Measurements from ENCODE around the gene TFAP2B. TPM values are rescaled to one million over a fixed set of nuclear protein-coding genes. Genes with fewer than 3 reads are reported as not detected.

TFAP2B gene
- total RNA-seq, 1 experiment from 2014 or later, result not detected

GRCh38 chr6:50873167-50873566 is 54.5 kb downstream of the TFAP2B start:
- H3K9me3 Mint-ChIP-seq, result no peaks in the 10 kb centered on the region
- DNase-seq, result no peak
- H2AFZ ChIP-seq (ENCODE audit: low read length), result no peak overlapping the region

More at GRCh38 chr6:50873167-50873566, 54.5 kb downstream of the TFAP2B start:
- Mint-ChIP-seq H3K4me3 (no peak overlapping the region), H3K4me1 (peaks cover 5 to 6% of the 10 kb centered on the region in 2 experiments), H3K36me3 (ENCODE audit: insufficient read depth in 1 of 3, low read depth in 3 of 3) (no peaks in the 10 kb centered on the region), H3K27ac (no peak overlapping the region), H3K27me3 (ENCODE audit: low read depth) (peaks cover 3% of the 10 kb centered on the region; the same call in 1 of the 2 replicates)
- no peak overlapping the region for H4K91ac ChIP-seq (ENCODE audit: insufficient read length, low read depth, low read length)
- H3K23me2 ChIP-seq (ENCODE audit: insufficient read length, low read depth, low read length, poor library complexity, severe bottlenecking), result no peaks in the 10 kb centered on the region
- no peak overlapping the region for H3K4ac ChIP-seq (ENCODE audit: low read depth, low read length)
- no peak overlapping the region for H4K5ac ChIP-seq (ENCODE audit: insufficient read length, low read depth, low read length)
- no peak overlapping the region for H2BK5ac ChIP-seq (ENCODE audit: insufficient read length, low read length)
- H3K14ac ChIP-seq (ENCODE audit: insufficient read depth, low read length), result no peak overlapping the region
- no peak overlapping the region for H4K8ac ChIP-seq (replicated peaks; ENCODE audit: insufficient read length, low read depth, low read length)
- H2BK20ac ChIP-seq (ENCODE audit: low read depth, low read length, poor library complexity, severe bottlenecking), result no peak overlapping the region
- no peaks in the 10 kb centered on the region for H3K79me1 ChIP-seq (ENCODE audit: insufficient read depth, low read depth, low read length, poor library complexity, severe bottlenecking)
- no peaks in the 10 kb centered on the region for H3K9me3 ChIP-seq (ENCODE audit: control insufficient read depth, low read depth, low read length)
- H3K79me2 ChIP-seq (ENCODE audit: insufficient read depth, low read length), result no peaks in the 10 kb centered on the region
- no peak overlapping the region for H2BK15ac ChIP-seq (ENCODE audit: low read depth, low read length)
- no peak overlapping the region for H2BK120ac ChIP-seq (ENCODE audit: low read depth, low read length, poor library complexity, severe bottlenecking)
- no CpG with 5 or more reads among the region's 1 CpG for WGBS (ENCODE audit: extremely low coverage, insufficient read length, low lambda C conversion rate)
- H2AK5ac ChIP-seq (ENCODE audit: insufficient read length, low read length), result no peak overlapping the region
- no peak for TF ChIP-seq CTCF (conservative IDR thresholded peaks at IDR 0.05)
- no peaks in the 10 kb centered on the region for H3K27me3 ChIP-seq (ENCODE audit: insufficient read depth, low read length)
- no peak overlapping the region for H3K4me2 ChIP-seq (ENCODE audit: insufficient read depth, insufficient read length, low read length)
- no peaks in the 10 kb centered on the region for H3K4me1 ChIP-seq (ENCODE audit: insufficient read depth, low read length)
- no peak overlapping the region for H3K56ac ChIP-seq (ENCODE audit: insufficient read length, low read depth, low read length)
- H3K18ac ChIP-seq (ENCODE audit: insufficient read length, low read depth, low read length), result no peak overlapping the region
- H4K20me1 ChIP-seq (ENCODE audit: control insufficient read depth, insufficient read depth, insufficient read length), result no peaks in the 10 kb centered on the region
- no peak overlapping the region for H2BK12ac ChIP-seq (ENCODE audit: insufficient read length, low read depth, low read length)
- H3K9ac ChIP-seq (ENCODE audit: extremely low read depth, insufficient read length, low read length), result no peak overlapping the region
- H3T11ph ChIP-seq (ENCODE audit: low read length), result no peak overlapping the region
- no peak overlapping the region for H3K23ac ChIP-seq (ENCODE audit: insufficient read length, low read depth, low read length)
- H3K27ac ChIP-seq (ENCODE audit: insufficient read length, low read depth, low read length), result no peak overlapping the region

Measured in H9 (cell line).